NT2/D1 (cell line): ENCODE data around the gene NPIPB6.
"Not testable (repeated sequence)": the region's sequence is repeated elsewhere in the genome, so short reads cannot be mapped to it uniquely, and the experiment has no call there.

Source experiments
- DNase-seq: peaks from one replicate; pipeline ENCODE4 v3.0.0-alpha.2; 2011; ENCODE audit warnings: low read depth, low spot score
- H3K27me3 ChIP-seq: 2 replicates; pipeline ENCODE4 v1.6.0; 2011; ENCODE audit warnings: mild to moderate bottlenecking; ENCODE audit not compliant: insufficient read length, insufficient read depth
- H3K36me3 ChIP-seq: 2 replicates; pipeline ENCODE4 v1.6.1; 2011; ENCODE audit warnings: mild to moderate bottlenecking, low read length, mixed read lengths; ENCODE audit not compliant: insufficient read depth, insufficient read length
- H3K4me1 ChIP-seq: 2 replicates; pipeline ENCODE4 v1.5.1; 2011; ENCODE audit not compliant: insufficient read depth, insufficient read length
- H3K4me3 ChIP-seq: 2 replicates; pipeline ENCODE4 v1.5.1; 2011; ENCODE audit warnings: low read depth; ENCODE audit not compliant: insufficient read length
- H3K9ac ChIP-seq: 2 replicates; pipeline ENCODE4 v1.6.0; 2011; ENCODE audit warnings: low read depth; ENCODE audit not compliant: insufficient read length
- H3K9me3 ChIP-seq: 2 replicates; pipeline ENCODE4 v1.5.1; 2011; ENCODE audit warnings: mild to moderate bottlenecking, low read length; ENCODE audit not compliant: insufficient read depth
- SUZ12 ChIP-seq: IDR thresholded peaks from 2 replicates; pipeline ENCODE4 v1.6.1; 2011; ENCODE audit not compliant: insufficient read length, insufficient read depth; ENCODE audit errors: extremely low read depth
- YY1 ChIP-seq: IDR thresholded peaks from 2 replicates; pipeline ENCODE4 v1.6.1; 2011; ENCODE audit not compliant: insufficient read length, insufficient read depth
- ZNF274 ChIP-seq: IDR thresholded peaks from 2 replicates; pipeline ENCODE4 v1.6.1; 2011; ENCODE audit warnings: mild to moderate bottlenecking, low read depth, low read length

Gene NPIPB6

DNA sequence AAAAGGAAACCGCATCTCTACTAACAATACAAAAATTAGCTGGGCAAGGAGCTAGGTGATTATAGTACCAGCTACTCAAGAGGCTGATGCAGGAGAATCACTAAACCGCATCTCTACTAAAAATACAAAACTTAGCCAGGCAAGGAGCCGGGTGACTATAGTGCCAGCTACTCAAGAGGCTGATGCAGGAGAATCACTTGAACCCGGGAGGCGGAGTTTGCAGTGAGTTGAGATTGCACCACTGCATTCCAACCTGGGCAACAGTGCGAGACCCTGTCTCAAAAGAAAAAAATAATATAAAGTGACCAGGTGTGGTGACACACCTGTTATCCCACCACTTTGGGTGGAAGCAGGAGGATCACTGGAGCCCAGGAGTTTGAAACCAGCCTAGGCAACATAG, 25.1 kb downstream of the NPIPB6 start:
- not testable (repeated sequence) for H3K4me3 ChIP-seq, H3K27me3 ChIP-seq, DNase-seq, H3K36me3 ChIP-seq, H3K9ac ChIP-seq, H3K9me3 ChIP-seq, H3K4me1 ChIP-seq

DNA sequence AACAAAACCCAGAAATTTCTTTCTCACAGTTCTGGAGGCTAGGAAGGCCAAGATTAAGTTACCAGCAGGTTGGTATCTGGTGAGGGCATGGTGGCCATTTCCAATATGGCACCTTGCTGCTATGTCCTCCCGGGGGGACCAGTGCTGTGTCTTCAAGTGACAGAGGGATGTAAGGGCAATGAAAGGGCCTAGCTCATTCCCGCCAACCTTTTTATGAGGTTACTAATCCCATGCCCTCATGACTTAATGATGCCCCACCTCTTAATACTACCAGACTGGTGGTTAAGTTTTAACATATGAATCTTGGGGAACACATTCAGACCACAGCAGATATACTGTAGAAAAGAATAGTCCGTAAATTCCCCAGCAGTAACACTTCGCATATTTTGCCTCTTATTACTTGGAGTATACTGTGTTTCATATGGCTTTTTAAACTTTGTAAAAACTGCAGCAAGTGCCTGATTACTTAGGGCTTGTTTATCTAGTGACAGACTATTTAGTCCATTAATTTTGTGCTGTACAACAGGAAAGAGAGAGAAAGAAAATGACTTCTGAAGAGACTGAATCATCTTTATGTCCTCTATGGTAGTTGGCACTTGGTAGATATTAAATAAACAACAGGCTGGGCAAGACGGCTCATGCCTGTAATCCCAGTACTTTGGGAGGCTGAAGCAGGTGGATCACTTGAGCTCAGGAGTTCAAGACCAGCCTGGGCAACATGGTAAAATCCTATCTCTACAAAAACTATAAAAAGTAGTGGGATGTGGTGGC, 26.2 kb downstream of the NPIPB6 start:
- not testable (repeated sequence) for H3K36me3 ChIP-seq, H3K9ac ChIP-seq, H3K4me3 ChIP-seq, H3K27me3 ChIP-seq, DNase-seq, H3K9me3 ChIP-seq, H3K4me1 ChIP-seq

GRCh38 chr16:28335678-28336077, 27.6 kb downstream of the NPIPB6 start:
- H3K36me3 ChIP-seq, H3K9ac ChIP-seq, H3K4me3 ChIP-seq, DNase-seq, H3K9me3 ChIP-seq, H3K27me3 ChIP-seq, H3K4me1 ChIP-seq: not testable (repeated sequence)

- not testable (repeated sequence) for H3K4me3 ChIP-seq, H3K9ac ChIP-seq, H3K36me3 ChIP-seq, H3K4me1 ChIP-seq, H3K9me3 ChIP-seq, DNase-seq, H3K27me3 ChIP-seq
Measured at GRCh38 chr16:28332632-28333031, 30.7 kb downstream of the NPIPB6 start.

GRCh38 chr16:28330981-28331380, 32.3 kb downstream of the NPIPB6 start:
- H3K4me3 ChIP-seq, DNase-seq, H3K4me1 ChIP-seq, H3K27me3 ChIP-seq, H3K9ac ChIP-seq, H3K36me3 ChIP-seq, H3K9me3 ChIP-seq: not testable (repeated sequence)

DNA sequence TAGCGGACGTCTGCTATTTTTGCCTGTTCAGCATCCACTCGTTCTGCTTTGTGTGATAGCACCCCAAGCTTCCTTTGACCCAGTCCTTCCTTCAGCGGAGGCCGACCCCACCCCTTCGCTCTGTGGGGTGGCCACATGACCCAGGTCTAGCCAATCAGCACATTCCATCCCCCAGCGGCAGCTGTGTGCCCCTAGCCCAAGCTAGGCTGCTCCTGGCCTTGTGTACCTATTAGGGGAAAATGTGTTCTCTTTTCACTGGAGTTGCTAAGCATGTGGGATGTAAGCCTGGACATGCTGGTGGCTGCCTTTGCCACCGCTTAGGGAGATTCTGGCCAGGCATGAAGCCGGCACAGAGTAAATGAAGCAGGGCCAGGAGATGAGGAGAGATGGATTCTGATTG, 33.1 kb downstream of the NPIPB6 start:
- not testable (repeated sequence) for H3K9me3 ChIP-seq, H3K9ac ChIP-seq, H3K4me1 ChIP-seq, H3K4me3 ChIP-seq, H3K36me3 ChIP-seq, H3K27me3 ChIP-seq
- peak; percentile 15 for DNase-seq

DNA sequence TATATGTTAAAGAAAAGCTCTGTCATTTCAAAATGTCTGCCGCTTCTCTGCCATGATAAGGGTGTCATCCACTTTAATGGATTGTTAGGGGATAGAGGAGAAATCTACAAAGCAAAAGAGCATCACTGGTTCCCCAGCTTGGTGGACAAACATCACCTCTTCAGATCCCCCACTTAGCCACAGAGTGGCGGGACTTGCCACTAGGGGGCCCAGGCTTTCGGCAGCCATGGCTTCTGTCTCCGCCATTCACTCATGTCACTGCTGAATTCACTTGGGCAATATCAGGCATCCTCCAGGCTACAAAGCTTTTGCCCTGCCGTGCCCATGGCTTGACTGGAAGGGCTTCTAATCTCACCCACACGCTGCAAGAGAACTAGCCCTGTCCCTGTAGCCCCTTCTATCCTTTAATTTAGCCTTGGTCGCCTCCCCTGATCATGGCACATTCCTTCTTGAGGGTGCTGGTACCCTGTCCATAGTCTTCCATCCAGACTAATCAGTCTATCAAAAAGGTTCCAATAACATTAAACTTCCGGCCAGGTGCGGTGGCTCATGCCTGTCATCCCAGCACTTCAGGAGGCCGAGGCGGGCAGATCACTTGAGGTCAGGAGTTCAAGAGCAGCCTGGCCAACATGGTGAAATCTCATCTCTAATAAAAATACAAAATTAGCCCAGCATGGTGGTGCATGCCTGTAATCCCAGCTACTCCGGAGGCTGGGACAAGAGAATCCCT, 36.3 kb downstream of the NPIPB6 start:
- Histone ChIP-seq H3K4me3 (no peak overlapping the region), H3K36me3 (no peaks in the 10 kb centered on the region), H3K9me3 (no peaks in the 10 kb centered on the region), H3K27me3 (no peaks in the 10 kb centered on the region), H3K4me1 (peaks cover 9% of the 10 kb centered on the region), H3K9ac (no peak overlapping the region)
- peak; percentile 35 for DNase-seq
- TF ChIP-seq SUZ12 = no peak
- TF ChIP-seq ZNF274 = no peak
- peak; percentile 53 for TF ChIP-seq YY1

DNA sequence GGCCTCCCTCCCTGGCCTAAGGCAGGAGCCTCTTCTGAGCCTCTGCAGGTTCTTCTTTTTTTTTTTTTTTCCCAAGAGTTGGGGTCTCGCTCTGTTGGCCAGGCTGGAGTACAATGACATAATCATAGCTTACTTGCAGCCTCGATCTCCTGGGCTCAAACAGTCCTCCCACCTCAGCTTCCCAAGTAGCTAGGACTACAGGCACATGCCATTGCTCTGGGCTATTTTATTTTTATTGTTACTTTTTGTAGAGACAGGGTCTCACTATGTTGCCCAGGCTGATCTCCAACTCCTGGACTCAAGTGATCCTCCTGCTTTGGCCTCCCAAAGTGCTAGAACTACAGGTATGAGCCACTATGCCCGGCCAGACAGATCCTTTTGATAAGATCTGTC, 38.4 kb downstream of the NPIPB6 start:
- Histone ChIP-seq H3K27me3 (no peaks in the 10 kb centered on the region), H3K9ac (no peak overlapping the region), H3K4me1 (peaks cover 13% of the 10 kb centered on the region), H3K36me3 (peaks cover 5% of the 10 kb centered on the region), H3K9me3 (no peaks in the 10 kb centered on the region), H3K4me3 (no peak overlapping the region)
- TF ChIP-seq SUZ12 (no peak), ZNF274 (no peak), YY1 (no peak)
- DNase-seq = no peak
